HepG2 (cell line): ENCODE data around the gene MTMR3. TPM values are rescaled to one million over a fixed set of nuclear protein-coding genes. Genes with fewer than 3 reads are reported as not detected.

Experiments used
- ARNT2 ChIP-seq: sonication (generic); formaldehyde crosslinking; IDR thresholded peaks from 2 replicates; pipeline ENCODE4 v1.8.0; 2022; ENCODE audit warnings: mild to moderate bottlenecking, low read depth, missing genetic modification reagents, moderate library complexity
- ATF5 ChIP-seq: sonication (generic); formaldehyde crosslinking; IDR thresholded peaks from 2 replicates; pipeline ENCODE4 v1.4.0; 2020; ENCODE audit warnings: mild to moderate bottlenecking, low read depth, missing genetic modification reagents
- BCL6 ChIP-seq: IDR thresholded peaks from 2 replicates; pipeline ENCODE4 v1.6.1; 2016; ENCODE audit warnings: missing genetic modification reagents, missing compliant biosample characterization
- DRAP1 ChIP-seq: IDR thresholded peaks from 2 replicates; pipeline ENCODE4 v1.6.1; 2016; ENCODE audit warnings: missing genetic modification reagents, missing compliant biosample characterization
- HES4 ChIP-seq: sonication (generic); formaldehyde crosslinking; IDR thresholded peaks from 2 replicates; pipeline ENCODE4 v1.9.0; 2021; ENCODE audit warnings: mild to moderate bottlenecking, missing genetic modification reagents, borderline replicate concordance
- KAT2B ChIP-seq: fragments of 150-350 bp; IDR thresholded peaks from 2 replicates; pipeline ENCODE4 v1.6.1; 2014; ENCODE audit warnings: low read depth, low read length, borderline replicate concordance
- MIER3 ChIP-seq: IDR thresholded peaks from 2 replicates; pipeline ENCODE4 v1.6.1; 2016; ENCODE audit warnings: missing compliant biosample characterization, borderline replicate concordance
- MTF1 ChIP-seq: sonication (generic); formaldehyde crosslinking; IDR thresholded peaks from 2 replicates; pipeline ENCODE4 v1.5.0; 2020; ENCODE audit warnings: missing genetic modification reagents
- PHB2 ChIP-seq: fragments of 450-650 bp; IDR thresholded peaks from 2 replicates; pipeline ENCODE4 v1.6.1; 2018; ENCODE audit not compliant: partially characterized antibody
- PITX1 ChIP-seq: sonication (generic); formaldehyde crosslinking; IDR thresholded peaks from 2 replicates; pipeline ENCODE4 v1.5.1; 2020; ENCODE audit warnings: mild to moderate bottlenecking, missing genetic modification reagents
- RNF2 ChIP-seq: fragments of 450-650 bp; conservative IDR thresholded peaks from 2 replicates; pipeline ENCODE4 v1.6.1; 2016; ENCODE audit warnings: low read depth
- RXRB ChIP-seq: IDR thresholded peaks from 2 replicates; pipeline ENCODE4 v1.6.1; 2016; ENCODE audit warnings: borderline replicate concordance, missing genetic modification reagents, missing compliant biosample characterization
- SATB2 ChIP-seq: sonication (generic); formaldehyde crosslinking; IDR thresholded peaks from 2 replicates; pipeline ENCODE4 v1.5.0; 2020; ENCODE audit warnings: missing genetic modification reagents
- TCF7 ChIP-seq: sonication (generic); IDR thresholded peaks from 2 replicates; pipeline ENCODE4 v1.6.1; 2016; ENCODE audit warnings: antibody characterized with exemption, low read depth
- U2AF2 ChIP-seq: fragments of 200-400 bp; formaldehyde crosslinking; IDR thresholded peaks from 2 replicates; pipeline ENCODE4 v1.6.1; 2017; ENCODE audit warnings: low read depth, mild to moderate bottlenecking, low read length
- ZBTB14 ChIP-seq: sonication (generic); formaldehyde crosslinking; IDR thresholded peaks from 2 replicates; pipeline ENCODE4 v1.4.0; 2020; ENCODE audit warnings: missing genetic modification reagents
- ZBTB2 ChIP-seq: sonication (generic); formaldehyde crosslinking; IDR thresholded peaks from 2 replicates; pipeline ENCODE4 v1.8.0; 2022; ENCODE audit warnings: low read depth, missing genetic modification reagents
- ZBTB3 ChIP-seq: sonication (generic); formaldehyde crosslinking; IDR thresholded peaks from 2 replicates; pipeline ENCODE4 v1.4.0; 2020; ENCODE audit warnings: low read depth, mild to moderate bottlenecking, moderate library complexity, missing genetic modification reagents, borderline replicate concordance
- ZIK1 ChIP-seq: sonication (generic); formaldehyde crosslinking; IDR thresholded peaks from 2 replicates; pipeline ENCODE4 v1.5.0; 2020; ENCODE audit warnings: mild to moderate bottlenecking, low read depth, missing genetic modification reagents, borderline replicate concordance
- ZNF124 ChIP-seq: sonication (generic); formaldehyde crosslinking; IDR thresholded peaks from 2 replicates; pipeline ENCODE4 v1.4.0; 2020; ENCODE audit warnings: missing genetic modification reagents
- ZNF235 ChIP-seq: sonication (generic); formaldehyde crosslinking; IDR thresholded peaks from 2 replicates; pipeline ENCODE4 v1.8.1; 2023; ENCODE audit warnings: mild to moderate bottlenecking, missing genetic modification reagents, borderline replicate concordance
- ZNF354B ChIP-seq: sonication (generic); formaldehyde crosslinking; IDR thresholded peaks from 2 replicates; pipeline ENCODE4 v1.8.0; 2022; ENCODE audit warnings: mild to moderate bottlenecking, missing genetic modification reagents
- ZNF432 ChIP-seq: sonication (generic); formaldehyde crosslinking; IDR thresholded peaks from 2 replicates; pipeline ENCODE4 v1.5.0; 2020; ENCODE audit warnings: missing genetic modification reagents, mild to moderate bottlenecking, borderline replicate concordance
- ZNF530 ChIP-seq: sonication (generic); formaldehyde crosslinking; IDR thresholded peaks from 2 replicates; pipeline ENCODE4 v1.5.0; 2020; ENCODE audit warnings: low read depth, mild to moderate bottlenecking, missing genetic modification reagents
- ZNF75D ChIP-seq: sonication (generic); formaldehyde crosslinking; IDR thresholded peaks from 2 replicates; pipeline ENCODE4 v1.8.1; 2023; ENCODE audit warnings: missing genetic modification reagents, mild to moderate bottlenecking, borderline replicate concordance
- ZNF775 ChIP-seq: sonication (generic); formaldehyde crosslinking; IDR thresholded peaks from 2 replicates; pipeline ENCODE4 v1.4.0; 2020; ENCODE audit warnings: missing genetic modification reagents, mild to moderate bottlenecking, moderate library complexity, borderline replicate concordance
- polyA plus RNA-seq, 8 experiments: library from polyadenylated mRNA; depleted of rRNA in 3 of 8; stranded (reverse) in 7 of 8; unstranded in 1 of 8; fragments of >200 nt; fragmentation: Illumina TruSeq in 4 of 8; extraction: Trizol in 4 of 8; gene quantifications; 2 replicates each; pipeline versions ENCODE4 v1.2.1 to v1.2.3, GENCODE V29; 2011 to 2016; ENCODE audit warnings: low read depth in 4 of 8, missing spikeins in 1 of 8, mixed read lengths in 1 of 8; ENCODE audit not compliant: insufficient read depth in 1 of 8
- total RNA-seq, 5 experiments: library from RNA; depleted of rRNA; stranded (reverse); fragments of >200 nt; fragmentation: Illumina TruSeq; extraction: Trizol; gene quantifications; 2 replicates each; pipeline ENCODE4 v1.2.3, GENCODE V29; 2016; ENCODE audit warnings: low read depth in 1 of 5
- TF ChIP-seq, protein P1 (sequence below): sonication (generic); formaldehyde crosslinking; IDR thresholded peaks from 2 replicates; pipeline ENCODE4 v1.5.1; 2020; ENCODE audit warnings: missing genetic modification reagents, mild to moderate bottlenecking, borderline replicate concordance

Gene MTMR3
- total and polyA plus RNA-seq, 2 of the 13 experiments (the other 11 are each of a cell fraction or from before 2014, with no cell fraction given), result 12.6 to 24.8 TPM

- TF ChIP-seq ZNF530 (CRISPR knock-in tag), result no peak
- TF ChIP-seq, protein P1, sequence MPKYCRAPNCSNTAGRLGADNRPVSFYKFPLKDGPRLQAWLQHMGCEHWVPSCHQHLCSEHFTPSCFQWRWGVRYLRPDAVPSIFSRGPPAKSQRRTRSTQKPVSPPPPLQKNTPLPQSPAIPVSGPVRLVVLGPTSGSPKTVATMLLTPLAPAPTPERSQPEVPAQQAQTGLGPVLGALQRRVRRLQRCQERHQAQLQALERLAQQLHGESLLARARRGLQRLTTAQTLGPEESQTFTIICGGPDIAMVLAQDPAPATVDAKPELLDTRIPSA (CRISPR knock-in tag), result no peak; the same call in 1 of the 2 replicates
- TF ChIP-seq U2AF2, result no peak
- no peak for TF ChIP-seq ZNF235 (CRISPR knock-in tag)
- no peak for TF ChIP-seq ZNF432 (CRISPR knock-in tag)
- TF ChIP-seq PHB2, result no peak
- peak; percentile 51; the same call in 1 of the 2 replicates for TF ChIP-seq ARNT2 (CRISPR knock-in tag)
- TF ChIP-seq BCL6 (CRISPR knock-in tag), result no peak
- peak; percentile 35; the same call in 1 of the 2 replicates for TF ChIP-seq DRAP1 (CRISPR knock-in tag)
- TF ChIP-seq ZBTB3 (CRISPR knock-in tag), result no peak
- TF ChIP-seq PITX1, result no peak
- TF ChIP-seq ZNF775 (CRISPR knock-in tag), result no peak
- no peak; the same call in 1 of the 2 replicates for TF ChIP-seq RXRB (CRISPR knock-in tag)
- peak; percentile 98 for TF ChIP-seq ZBTB14 (CRISPR knock-in tag)
- TF ChIP-seq ZNF75D, result no peak
- peak; percentile 27; the same call in 1 of the 2 replicates for TF ChIP-seq ZIK1 (CRISPR knock-in tag)
- TF ChIP-seq MTF1 (CRISPR knock-in tag), result no peak
- no peak for TF ChIP-seq KAT2B
- peak; percentile 42; the same call in 1 of the 2 replicates for TF ChIP-seq ZBTB2 (CRISPR knock-in tag)
- TF ChIP-seq HES4, result no peak
- no peak for TF ChIP-seq SATB2 (CRISPR knock-in tag)
- TF ChIP-seq ZNF354B (CRISPR knock-in tag), result no peak
- no peak for TF ChIP-seq RNF2
- no peak for TF ChIP-seq MIER3 (CRISPR knock-in tag)
- TF ChIP-seq ZNF124, result no peak
- TF ChIP-seq TCF7, result no peak
- TF ChIP-seq ATF5 (CRISPR knock-in tag), result no peak
These were observed at the start of gene MTMR3 (continued) for GRCh38 chr22:29883045-29883774.
